K562 (cell line): Measurements from ENCODE around the gene TNFRSF18. TPM values are rescaled to one million over a fixed set of nuclear protein-coding genes. Genes with fewer than 3 reads are reported as not detected.

Experiments
- ATAC-seq: fragments of 200-7000 bp; cut with Tn5 transposase; 3 replicates; pipeline ENCODE4 v1.9.1; 2020; ENCODE audit warnings: moderate library complexity
- BruUV-seq: library from RNA; stranded (reverse); fragments of 400-500 nt; replicated peaks from 2 replicates; lab custom pipeline; 2021; lab: Mats Ljungman, UMichigan
- CTCF ChIA-PET: fragments of 300-600 bp; formaldehyde crosslinking; extraction: SDS; loops from one replicate; lab custom pipeline; 2021; ENCODE audit warnings: low intra/inter-chr PET ratio; lab: Yijun Ruan, JAX
- POLR2A ChIA-PET: fragments of 300-600, 350-650 bp; sonication (Branson Sonifier 250); formaldehyde crosslinking; extraction: SDS; loops from one replicate; lab custom pipeline; 2021; ENCODE audit warnings: antibody characterized with exemption, inconsistent platforms; lab: Yijun Ruan, JAX
- DNase-seq, 4 experiments: peaks; one replicate each; pipeline versions ENCODE4 v3.0.0 to v3.0.0-alpha.2; 2011 to 2018; ENCODE audit warnings: low spot score in 3 of 4, mixed read lengths in 3 of 4; ENCODE audit errors: extremely low read depth in 1 of 4
- FAIRE-seq: peaks from 2 replicates; lab custom pipeline; 2011; peaks lifted over from hg19 to GRCh38; lab: Jason Lieb, UNC
- H2AFZ ChIP-seq: 2 replicates; pipeline ENCODE4 v1.6.0; 2011; ENCODE audit warnings: low read depth, low read length, control low read depth, inconsistent platforms
- H3K27ac ChIP-seq: fragments of 200-600 bp; 3 replicates; pipeline ENCODE4 v1.8.0; 2011; ENCODE audit warnings: low read depth, mild to moderate bottlenecking, control low read depth, inconsistent platforms, low read length, moderate library complexity, mixed read lengths; ENCODE audit errors: extremely low read depth
- H3K27me3 ChIP-seq, 2 experiments: fragments of 300-600 bp in 1 of 2; 2 replicates in 1 of 2; 3 replicates in 1 of 2; pipeline versions ENCODE4 v1.6.0 to v1.8.0; 2011; ENCODE audit warnings: inconsistent platforms in 2 of 2, low read length in 2 of 2, mild to moderate bottlenecking in 1 of 2, mixed read lengths in 1 of 2, moderate library complexity in 1 of 2; ENCODE audit not compliant: control insufficient read depth in 2 of 2, insufficient read depth in 2 of 2
- H3K36me3 ChIP-seq: fragments of 300-600 bp; 3 replicates; pipeline ENCODE4 v1.8.0; 2011; ENCODE audit warnings: mild to moderate bottlenecking, low read length, inconsistent platforms; ENCODE audit not compliant: control insufficient read depth, insufficient read depth
- H3K4me1 ChIP-seq, 2 experiments: fragments of 200-600 bp in 1 of 2; replicated peaks in 1 of 2; 2 replicates in 1 of 2; 3 replicates in 1 of 2; pipeline versions ENCODE4 v1.5.1 to v1.8.0; 2011; ENCODE audit warnings: inconsistent platforms in 2 of 2, low read length in 2 of 2, mild to moderate bottlenecking in 1 of 2, mixed read lengths in 1 of 2, moderate library complexity in 1 of 2; ENCODE audit not compliant: control insufficient read depth in 2 of 2, insufficient read depth in 2 of 2
- H3K4me2 ChIP-seq: 2 replicates; pipeline ENCODE4 v1.6.1; 2011; ENCODE audit warnings: low read length, control low read depth, inconsistent platforms, mixed read lengths; ENCODE audit not compliant: insufficient read depth
- H3K4me3 ChIP-seq: fragments of 200-600 bp; sonication (generic), shearing (Covaris generic); 2 replicates; pipeline ENCODE4 v1.5.1; 2016; ENCODE audit warnings: control low read depth, inconsistent platforms
- H3K79me2 ChIP-seq: fragments of 200-600 bp; 3 replicates; pipeline ENCODE4 v1.8.0; 2011; ENCODE audit warnings: low read length, inconsistent platforms; ENCODE audit not compliant: control insufficient read depth, insufficient read depth
- H3K9ac ChIP-seq, 2 experiments: 2 replicates each; pipeline versions ENCODE4 v1.6.0 to v1.6.1; 2011; ENCODE audit warnings: low read depth in 2 of 2, low read length in 2 of 2, control low read depth in 1 of 2, inconsistent platforms in 1 of 2, mild to moderate bottlenecking in 1 of 2, mixed read lengths in 1 of 2; ENCODE audit not compliant: insufficient read depth in 1 of 2
- H3K9me1 ChIP-seq: one replicate; pipeline ENCODE4 v1.6.0; 2011; ENCODE audit warnings: inconsistent platforms, mild to moderate bottlenecking, low read length, moderate library complexity; ENCODE audit not compliant: control insufficient read depth, insufficient read depth
- H3K9me3 ChIP-seq: replicated peaks from 2 replicates; pipeline ENCODE4 v1.5.1; 2011; ENCODE audit warnings: low read depth, low read length, inconsistent platforms; ENCODE audit not compliant: control insufficient read depth, insufficient read depth
- H4K20me1 ChIP-seq: replicated peaks from 2 replicates; pipeline ENCODE4 v1.6.1; 2011; ENCODE audit warnings: low read length, inconsistent platforms, mixed read lengths; ENCODE audit not compliant: control insufficient read depth, insufficient read depth
- BRCA1 ChIP-seq, 2 experiments: fragments of 450-650 bp in 1 of 2; sonication (generic) in 1 of 2; formaldehyde crosslinking in 1 of 2; IDR thresholded peaks; 2 replicates each; pipeline versions ENCODE4 v1.5.0 to v1.6.1; 2017 to 2020; ENCODE audit warnings: mild to moderate bottlenecking in 1 of 2, missing genetic modification reagents in 1 of 2
- CBFA2T2 ChIP-seq: fragments of 450-650 bp; conservative IDR thresholded peaks from 2 replicates; pipeline ENCODE4 v1.6.1; 2017; ENCODE audit warnings: mild to moderate bottlenecking
- GATAD2B ChIP-seq: fragments of 450-650 bp; IDR thresholded peaks from 2 replicates; pipeline ENCODE4 v1.6.1; 2017; ENCODE audit warnings: mild to moderate bottlenecking, borderline replicate concordance
- HNRNPL ChIP-seq: fragments of 200-400 bp; formaldehyde crosslinking; IDR thresholded peaks from 2 replicates; pipeline ENCODE4 v1.6.1; 2017; ENCODE audit warnings: low read depth, mild to moderate bottlenecking, low read length
- JUNB ChIP-seq: fragments of 450-650 bp; formaldehyde crosslinking; conservative IDR thresholded peaks from 2 replicates; pipeline ENCODE4 v1.4.0; 2020; ENCODE audit warnings: mild to moderate bottlenecking
- JUND ChIP-seq, 2 experiments: IDR thresholded peaks; 2 replicates in 1 of 2; 3 replicates in 1 of 2; pipeline ENCODE4 v1.6.1; 2011; ENCODE audit warnings: borderline replicate concordance in 2 of 2, low read depth in 2 of 2, low read length in 2 of 2, improper control_type of control experiment in 1 of 2, missing biosample characterization in 1 of 2, missing genetic modification characterization in 1 of 2, missing genetic modification reagents in 1 of 2
- MED1 ChIP-seq: sonication (generic); formaldehyde crosslinking; IDR thresholded peaks from 2 replicates; pipeline ENCODE4 v1.8.1; 2023; ENCODE audit warnings: missing genetic modification reagents, borderline replicate concordance
- ZBTB2 ChIP-seq: fragments of 450-650 bp; IDR thresholded peaks from 2 replicates; pipeline ENCODE4 v1.6.1; 2016; ENCODE audit warnings: antibody characterized with exemption
- ZBTB5 ChIP-seq: fragments of 450-650 bp; IDR thresholded peaks from 2 replicates; pipeline ENCODE4 v1.6.1; 2017; ENCODE audit warnings: antibody characterized with exemption
- ZFP91 ChIP-seq: sonication (generic); formaldehyde crosslinking; IDR thresholded peaks from 2 replicates; pipeline ENCODE4 v1.8.0; 2022; ENCODE audit warnings: mild to moderate bottlenecking, missing genetic modification reagents
- ZNF197 ChIP-seq: fragments of 200-800 bp; sonication (Bioruptor generic); IDR thresholded peaks from 2 replicates; pipeline ENCODE4 v1.6.1; 2016; ENCODE audit warnings: low read depth, missing genetic modification characterization, missing compliant biosample characterization
- ZNF699 ChIP-seq: fragments of 250-450 bp; sonication (Bioruptor Pico); IDR thresholded peaks from 2 replicates; pipeline ENCODE4 v1.8.0; 2021; ENCODE audit warnings: mild to moderate bottlenecking, moderate library complexity; ENCODE audit not compliant: insufficient replicate concordance
- WGBS: fragments of 100-300 bp; shearing (Covaris generic); methylation state at CpG from one replicate; pipeline ENCODE4 v1.1.6; 2016; ENCODE audit warnings: low coverage, mixed read lengths; ENCODE audit not compliant: insufficient coverage; ENCODE audit errors: missing lambda C conversion rate; 5-methylcytosine and 5-hydroxymethylcytosine counted together
- in situ Hi-C: fragments of 300-500 bp; cut with MboI; formaldehyde crosslinking; loops from 4 replicates; pipeline ENCODE4 v1.15.0; 2018; ENCODE audit warnings: inconsistent platforms, mixed read lengths
- intact Hi-C: fragments of 100-400 bp; cut with micrococcal nuclease; formaldehyde crosslinking; loops from 2 replicates; pipeline ENCODE4 v1.14.2; 2022
- polyA plus RNA-seq, 8 experiments: library from polyadenylated mRNA; depleted of rRNA in 4 of 8; stranded (reverse) in 5 of 8; unstranded in 3 of 8; fragments of >200 nt; fragmentation: Nextera tagmentation in 2 of 8; fragmentation: Illumina TruSeq in 1 of 8; extraction: Ambion mirVana in 2 of 8; extraction: Trizol in 1 of 8; gene quantifications; 2 replicates each; pipeline versions ENCODE4 v1.2.1 to v1.2.3, GENCODE V29; 2011 to 2014; ENCODE audit warnings: inconsistent platforms in 1 of 8, missing spikeins in 1 of 8
- total RNA-seq, 7 experiments: library from RNA; depleted of rRNA in 6 of 7; stranded (reverse); fragments of >200 nt in 6 of 7; fragmentation: Illumina TruSeq in 2 of 7; extraction: Trizol in 2 of 7; gene quantifications; 2 replicates each; pipeline versions ENCODE4 v1.2.1 to v1.2.3, GENCODE V29; 2011 to 2021; ENCODE audit warnings: low replicate concordance in 1 of 7

The TNFRSF18 gene
- total and polyA plus RNA-seq, 9 of the 15 experiments (the other 6 are each of a cell fraction or from before 2014, with no cell fraction given), result 0.24 to 0.27 TPM; not detected in 7

- in situ Hi-C loops, result no loop called here
- peak; percentile 71 for FAIRE-seq
- H3K36me3 ChIP-seq, result no peaks in the 10 kb centered on the region
- H3K9me3 ChIP-seq, result no peaks in the 10 kb centered on the region
- no peaks in the 10 kb centered on the region for H3K27me3 ChIP-seq
- CTCF ChIA-PET, result no interaction called here
- H3K4me3 ChIP-seq, result no peak overlapping the region
- H3K9ac ChIP-seq, result peak overlapping the region in 1 of 2 experiments; percentile 30; a peak in 2 of 4 replicates
- H3K4me1 ChIP-seq, result peaks cover 7 to 93% of the 10 kb centered on the region in 2 experiments; a peak in 4 of 5 replicates
- no TSS peak for BruUV-seq
- intact Hi-C loops, result no loop called here
- H4K20me1 ChIP-seq, result no peaks in the 10 kb centered on the region
- no peak overlapping the region for H3K4me2 ChIP-seq
- H3K79me2 ChIP-seq, result no peaks in the 10 kb centered on the region
- H3K27ac ChIP-seq, result no peak overlapping the region
- no peaks in the 10 kb centered on the region for H3K9me1 ChIP-seq
- H2AFZ ChIP-seq, result peak overlapping the region; percentile 58; the same call in 1 of the 2 replicates
- DNase-seq, result peak in 1 of 4 experiments; percentile 50
- POLR2A ChIA-PET, result interaction anchor here (0.6 to 1.7 kb wide), 4 partner anchors 16 to 136 kb away, joined by 3 to 5 read pairs (median 3); no protein-coding TSS in a partner anchor
- peak; percentile 21 for ATAC-seq
- WGBS, result 19% methylated on average over 49 of the region's 49 CpGs
- TF ChIP-seq JUNB (CRISPR knock-in tag) (no peak), CBFA2T2 (0 out of 2 replicates have a peak, but pooled peaks have one; percentile 18), MED1 (CRISPR knock-in tag) (no peak), ZNF197 (CRISPR knock-in tag) (no peak), JUND (IDR thresholded peaks at IDR 0.05; ENCODE audit: borderline replicate concordance, low read depth, low read length) (no peak), JUND (tag; IDR thresholded peaks at IDR 0.05; ENCODE audit: borderline replicate concordance, low read depth, low read length) (no peak), GATAD2B (no peak), ZNF699 (CRISPR knock-in tag) (no peak), HNRNPL (no peak), BRCA1 (IDR thresholded peaks at IDR 0.05) (no peak), BRCA1 (CRISPR knock-in tag; IDR thresholded peaks at IDR 0.05) (no peak), ZBTB2 (0 out of 2 replicates have a peak, but pooled peaks have one; percentile 38), ZBTB5 (no peak), ZFP91 (CRISPR knock-in tag) (no peak)
These were observed 2.6 kb downstream of the TNFRSF18 start for GRCh38 chr1:1203561-1204424.
